Measurements from ENCODE around the gene OR6C75. TPM values are rescaled to one million over a fixed set of nuclear protein-coding genes. Genes with fewer than 3 reads are reported as not detected.
"Not testable (repeated sequence)": the region's sequence is repeated elsewhere in the genome, so short reads cannot be mapped to it uniquely, and the experiment has no call there.

OR6C75 gene
- total and polyA plus RNA-seq, 2 donors from 2014 or later = not detected

DNA sequence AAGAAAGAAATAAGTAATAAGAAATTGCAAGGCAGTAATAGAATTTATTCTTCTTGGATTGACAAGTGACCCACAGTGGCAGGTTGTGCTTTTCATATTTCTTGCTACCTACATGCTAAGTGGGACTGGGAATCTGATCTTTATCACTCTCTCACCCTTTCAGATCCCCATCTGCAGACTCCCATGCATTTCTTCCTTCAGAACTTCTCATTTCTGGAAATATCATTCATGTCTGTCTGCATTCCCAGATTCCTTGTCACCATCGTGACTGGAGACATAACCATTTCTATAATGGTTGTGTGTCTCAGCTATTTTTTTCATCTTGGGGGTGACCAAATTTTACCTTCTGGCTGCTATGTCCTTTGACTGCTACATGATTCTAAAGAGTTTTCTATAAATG lies 33.6 kb downstream of the OR6C75 start:
- TF ChIP-seq, protein P1, sequence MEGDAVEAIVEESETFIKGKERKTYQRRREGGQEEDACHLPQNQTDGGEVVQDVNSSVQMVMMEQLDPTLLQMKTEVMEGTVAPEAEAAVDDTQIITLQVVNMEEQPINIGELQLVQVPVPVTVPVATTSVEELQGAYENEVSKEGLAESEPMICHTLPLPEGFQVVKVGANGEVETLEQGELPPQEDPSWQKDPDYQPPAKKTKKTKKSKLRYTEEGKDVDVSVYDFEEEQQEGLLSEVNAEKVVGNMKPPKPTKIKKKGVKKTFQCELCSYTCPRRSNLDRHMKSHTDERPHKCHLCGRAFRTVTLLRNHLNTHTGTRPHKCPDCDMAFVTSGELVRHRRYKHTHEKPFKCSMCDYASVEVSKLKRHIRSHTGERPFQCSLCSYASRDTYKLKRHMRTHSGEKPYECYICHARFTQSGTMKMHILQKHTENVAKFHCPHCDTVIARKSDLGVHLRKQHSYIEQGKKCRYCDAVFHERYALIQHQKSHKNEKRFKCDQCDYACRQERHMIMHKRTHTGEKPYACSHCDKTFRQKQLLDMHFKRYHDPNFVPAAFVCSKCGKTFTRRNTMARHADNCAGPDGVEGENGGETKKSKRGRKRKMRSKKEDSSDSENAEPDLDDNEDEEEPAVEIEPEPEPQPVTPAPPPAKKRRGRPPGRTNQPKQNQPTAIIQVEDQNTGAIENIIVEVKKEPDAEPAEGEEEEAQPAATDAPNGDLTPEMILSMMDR (IDR thresholded peaks at IDR 0.05; ENCODE audit: borderline replicate concordance, extremely low read depth, insufficient read depth) = no peak
- Histone ChIP-seq H3K27me3 (ENCODE audit: control insufficient read depth, insufficient read depth, low read length) (no peaks in the 10 kb centered on the region), H3K9me3 (ENCODE audit: control insufficient read depth in 2 of 3, insufficient read depth in 1 of 3, low read length in 3 of 3) (no peaks in the 10 kb centered on the region), H3K27ac (ENCODE audit: low read depth in 2 of 2, low read length in 2 of 2) (no peak overlapping the region), H3K4me1 (ENCODE audit: control insufficient read depth in 2 of 3, insufficient read depth in 2 of 3, low read depth in 1 of 3, low read length in 3 of 3) (no peaks in the 10 kb centered on the region), H3K4me3 (ENCODE audit: low read length in 3 of 3) (no peak overlapping the region), H3K9ac (ENCODE audit: low read length in 3 of 3) (no peak overlapping the region), H3K36me3 (ENCODE audit: control insufficient read depth in 2 of 3, insufficient read depth in 3 of 3, low read length in 3 of 3) (no peaks in the 10 kb centered on the region)
- DNase-seq (no peak), FAIRE-seq (no peak)
- intact Hi-C loops (cut with DNase I) = no loop called here

DNA sequence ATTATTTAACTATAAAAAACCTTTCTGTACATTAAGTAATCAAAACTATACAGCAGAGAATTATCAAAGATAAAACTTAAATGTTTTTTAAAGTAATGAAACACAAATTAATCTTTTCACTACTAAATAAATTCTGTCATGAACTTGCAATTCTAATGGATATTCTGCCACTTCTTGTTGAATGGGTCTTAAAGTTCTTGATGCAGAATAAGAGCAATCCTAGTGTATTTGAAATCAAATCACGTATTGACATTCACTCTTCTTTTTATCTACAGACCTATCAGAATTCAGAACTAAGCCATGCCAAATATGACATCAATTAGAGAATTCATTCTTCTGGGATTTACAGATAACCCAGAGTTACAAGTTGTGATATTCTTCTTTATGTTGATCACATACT lies 37.5 kb downstream of the OR6C75 start, which contains the start of gene OR6C65:
Gene OR6C65, plus strand, starts transcription at position 301 of the 400 bp plus-strand sequence. Its CDS starts 0 bp downstream, at position 301.
- TF ChIP-seq, protein P1 (IDR thresholded peaks at IDR 0.05; ENCODE audit: borderline replicate concordance, extremely low read depth, insufficient read depth) = no peak
- no peak within 1 kb of the TSS for H3K4me3 ChIP-seq (ENCODE audit: low read length in 3 of 3)
- H3K9ac ChIP-seq (ENCODE audit: low read length in 3 of 3) = no peak within 1 kb of the TSS
- H3K9me3 ChIP-seq (ENCODE audit: control insufficient read depth in 2 of 3, insufficient read depth in 1 of 3, low read length in 3 of 3) = no peaks in the 10 kb centered on the region
- FAIRE-seq (peak; percentile 39), DNase-seq (no peak)
- H3K4me1 ChIP-seq (ENCODE audit: control insufficient read depth in 2 of 3, insufficient read depth in 2 of 3, low read depth in 1 of 3, low read length in 3 of 3) = no peaks in the 10 kb centered on the region
- H3K27ac ChIP-seq (ENCODE audit: low read depth in 2 of 2, low read length in 2 of 2) = no peak within 1 kb of the TSS
- H3K27me3 ChIP-seq (ENCODE audit: control insufficient read depth, insufficient read depth, low read length) = no peaks in the 10 kb centered on the region
- H3K36me3 ChIP-seq (ENCODE audit: control insufficient read depth in 2 of 3, insufficient read depth in 3 of 3, low read length in 3 of 3) = no peaks in the 10 kb centered on the region
- intact Hi-C loops (cut with DNase I) = no loop called here

DNA sequence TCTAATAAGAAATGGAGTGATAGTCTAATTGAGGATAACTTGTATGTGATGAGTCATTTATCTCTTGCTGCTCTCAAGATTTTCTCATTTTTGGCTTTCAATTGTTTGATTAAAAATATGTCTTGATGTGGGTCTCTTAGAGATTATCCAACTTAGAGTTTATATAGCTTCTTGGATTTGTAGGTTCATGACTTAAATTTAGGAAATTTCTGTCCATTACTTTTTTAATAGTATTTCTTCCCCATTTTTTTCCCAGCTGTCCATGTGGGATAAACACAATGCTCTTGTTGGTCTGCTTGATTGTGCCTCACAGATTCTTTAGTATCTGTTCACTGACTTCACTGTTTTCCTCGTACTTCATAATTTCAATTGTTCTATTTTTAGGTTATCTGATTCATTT lies 45.1 kb downstream of the OR6C75 start:
- no peak for FAIRE-seq
- Histone ChIP-seq H3K9ac (ENCODE audit: low read length in 3 of 3) (no peak overlapping the region), H3K36me3 (ENCODE audit: control insufficient read depth in 2 of 3, insufficient read depth in 3 of 3, low read length in 3 of 3) (no peaks in the 10 kb centered on the region), H3K4me1 (ENCODE audit: control insufficient read depth in 2 of 3, insufficient read depth in 2 of 3, low read depth in 1 of 3, low read length in 3 of 3) (no peaks in the 10 kb centered on the region), H3K27ac (ENCODE audit: low read depth in 2 of 2, low read length in 2 of 2) (no peak overlapping the region), H3K27me3 (ENCODE audit: control insufficient read depth, insufficient read depth, low read length) (no peaks in the 10 kb centered on the region), H3K9me3 (ENCODE audit: control insufficient read depth in 2 of 3, insufficient read depth in 1 of 3, low read length in 3 of 3) (peaks cover 0 to 7% (median 0%) of the 10 kb centered on the region in 3 donors), H3K4me3 (ENCODE audit: low read length in 3 of 3) (no peak overlapping the region)
- TF ChIP-seq, protein P1 (IDR thresholded peaks at IDR 0.05; ENCODE audit: borderline replicate concordance, extremely low read depth, insufficient read depth) = no peak
- no peak for DNase-seq
- intact Hi-C loops (cut with DNase I) = no loop called here

DNA sequence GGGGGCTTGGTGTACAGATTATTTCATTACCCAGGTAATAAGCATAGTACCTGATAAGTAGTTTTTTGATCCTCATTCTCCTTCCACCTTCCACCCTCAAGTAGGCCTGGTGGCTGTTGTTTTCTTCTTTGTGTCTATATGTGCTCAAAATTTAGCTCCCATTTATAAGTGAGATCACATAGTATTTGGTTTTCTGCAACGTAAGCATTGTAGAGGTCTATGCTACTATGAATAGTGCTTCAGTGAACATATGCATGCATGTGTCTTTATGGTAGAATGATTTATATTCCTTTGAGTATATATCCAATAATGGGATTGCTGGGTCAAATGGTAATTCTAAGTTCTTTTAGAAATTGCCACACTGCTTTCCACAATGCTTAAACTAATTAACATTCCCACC lies 46.4 kb downstream of the OR6C75 start:
- DNase-seq; intact Hi-C loops (cut with DNase I); FAIRE-seq; H3K9ac ChIP-seq (ENCODE audit: low read length in 3 of 3); H3K36me3 ChIP-seq (ENCODE audit: control insufficient read depth in 2 of 3, insufficient read depth in 3 of 3, low read length in 3 of 3); H3K4me3 ChIP-seq (ENCODE audit: low read length in 3 of 3); H3K27me3 ChIP-seq (ENCODE audit: control insufficient read depth, insufficient read depth, low read length); H3K4me1 ChIP-seq (ENCODE audit: control insufficient read depth in 2 of 3, insufficient read depth in 2 of 3, low read depth in 1 of 3, low read length in 3 of 3); H3K9me3 ChIP-seq (ENCODE audit: control insufficient read depth in 2 of 3, insufficient read depth in 1 of 3, low read length in 3 of 3); H3K27ac ChIP-seq (ENCODE audit: low read depth in 2 of 2, low read length in 2 of 2): not testable (repeated sequence)

DNA sequence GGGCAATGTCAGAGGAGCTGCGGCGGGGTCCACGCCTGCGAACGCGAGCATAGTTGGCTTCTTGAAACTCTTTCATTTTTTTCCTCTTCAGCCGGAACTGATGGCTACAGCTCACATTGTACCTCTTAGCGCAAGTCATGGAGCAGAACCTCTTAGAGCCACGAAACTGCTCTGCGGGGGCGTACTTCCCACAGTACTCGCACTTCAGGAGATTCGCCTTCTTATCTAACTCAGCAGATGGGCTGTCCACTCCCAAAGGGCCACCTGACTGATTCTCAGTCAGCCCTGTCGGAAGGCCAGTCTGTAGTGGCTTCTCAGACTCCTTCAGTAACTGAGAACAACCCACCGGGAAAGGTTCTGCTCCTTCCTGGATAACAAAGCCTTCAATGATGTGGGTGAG lies 49.4 kb downstream of the OR6C75 start:
- H3K4me3 ChIP-seq (ENCODE audit: low read length in 3 of 3); FAIRE-seq; H3K27me3 ChIP-seq (ENCODE audit: control insufficient read depth, insufficient read depth, low read length); H3K36me3 ChIP-seq (ENCODE audit: control insufficient read depth in 2 of 3, insufficient read depth in 3 of 3, low read length in 3 of 3); H3K4me1 ChIP-seq (ENCODE audit: control insufficient read depth in 2 of 3, insufficient read depth in 2 of 3, low read depth in 1 of 3, low read length in 3 of 3); H3K9me3 ChIP-seq (ENCODE audit: control insufficient read depth in 2 of 3, insufficient read depth in 1 of 3, low read length in 3 of 3); H3K27ac ChIP-seq (ENCODE audit: low read depth in 2 of 2, low read length in 2 of 2); intact Hi-C loops (cut with DNase I); H3K9ac ChIP-seq (ENCODE audit: low read length in 3 of 3); DNase-seq: not testable (repeated sequence)

DNA sequence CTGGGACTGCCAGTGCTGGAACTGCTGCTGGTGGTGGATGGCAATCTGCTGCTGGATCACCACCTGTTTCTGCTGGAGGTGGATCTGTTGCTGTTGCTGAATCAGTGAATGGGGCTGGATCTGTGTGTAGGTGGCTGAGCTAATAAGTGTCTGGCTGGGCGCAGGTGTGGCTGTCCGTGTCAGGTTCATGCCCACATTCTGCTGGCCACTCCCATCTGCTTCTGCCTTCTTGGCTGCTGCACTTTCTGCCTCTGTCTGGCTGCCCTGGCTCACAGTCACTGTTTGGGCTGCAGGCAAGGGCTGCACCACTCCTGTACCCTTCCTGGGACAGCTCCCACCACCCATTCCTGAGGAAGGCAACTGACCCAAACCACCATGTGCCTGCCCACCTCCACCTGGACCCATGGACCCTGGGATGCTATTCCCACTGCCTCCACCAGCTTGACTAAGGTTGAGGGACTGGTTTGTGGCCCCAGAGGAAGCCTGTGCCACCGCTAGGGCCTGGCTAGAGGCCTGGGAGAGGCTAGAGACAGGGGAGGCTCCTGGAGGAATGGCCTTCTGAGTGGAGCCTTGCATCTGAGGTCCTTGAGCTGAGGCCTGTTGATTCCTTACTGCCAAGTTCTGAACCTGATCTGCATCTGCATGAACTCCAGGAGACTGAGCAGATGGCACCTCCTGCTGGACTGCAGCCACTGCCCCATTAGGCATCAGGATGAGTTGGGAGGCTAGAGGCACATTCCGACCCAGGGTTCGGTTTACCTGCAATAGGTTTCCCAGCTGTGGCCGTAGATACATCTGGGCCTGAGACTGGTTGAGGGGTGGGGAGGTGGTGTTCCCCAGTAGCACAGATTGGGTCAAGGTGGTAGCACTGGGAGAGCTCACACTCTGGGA lies 51.0 kb downstream of the OR6C75 start:
- H3K27me3 ChIP-seq (ENCODE audit: control insufficient read depth, insufficient read depth, low read length); H3K4me1 ChIP-seq (ENCODE audit: control insufficient read depth in 2 of 3, insufficient read depth in 2 of 3, low read depth in 1 of 3, low read length in 3 of 3); intact Hi-C loops (cut with DNase I); H3K4me3 ChIP-seq (ENCODE audit: low read length in 3 of 3); H3K9me3 ChIP-seq (ENCODE audit: control insufficient read depth in 2 of 3, insufficient read depth in 1 of 3, low read length in 3 of 3); H3K9ac ChIP-seq (ENCODE audit: low read length in 3 of 3); FAIRE-seq; H3K36me3 ChIP-seq (ENCODE audit: control insufficient read depth in 2 of 3, insufficient read depth in 3 of 3, low read length in 3 of 3); DNase-seq; H3K27ac ChIP-seq (ENCODE audit: low read depth in 2 of 2, low read length in 2 of 2): not testable (repeated sequence)
